Nephron progenitor cell (in vitro differentiated cells): ENCODE data around the gene PKP3.

ENCODE experiments used
- DNase-seq: peaks from one replicate; pipeline ENCODE4 v3.0.0; 2021
- H3K27ac Mint-ChIP-seq: 2 replicates; pipeline ENCODE4 v1.8.0; 2021; ENCODE audit warnings: mild to moderate bottlenecking, moderate library complexity, mixed read lengths
- H3K27me3 Mint-ChIP-seq: 2 replicates; pipeline ENCODE4 v1.8.0; 2021; ENCODE audit warnings: mild to moderate bottlenecking, low read depth, mixed read lengths; ENCODE audit not compliant: poor library complexity
- H3K36me3 Mint-ChIP-seq: 2 replicates; pipeline ENCODE4 v1.8.0; 2021; ENCODE audit warnings: low read depth, mixed read lengths
- H3K4me1 Mint-ChIP-seq: 2 replicates; pipeline ENCODE4 v1.8.0; 2021; ENCODE audit warnings: mixed read lengths
- H3K4me3 Mint-ChIP-seq: 2 replicates; pipeline ENCODE4 v1.8.0; 2021; ENCODE audit warnings: mild to moderate bottlenecking, moderate library complexity, mixed read lengths
- H3K9me3 Mint-ChIP-seq: 2 replicates; pipeline ENCODE4 v1.8.0; 2021; ENCODE audit warnings: mild to moderate bottlenecking, moderate library complexity, mixed read lengths
- TF ChIP-seq, protein P1 (sequence below): fragments of 200-600 bp; sonication (generic); IDR thresholded peaks from 2 replicates; pipeline ENCODE4 v1.5.0; 2021; ENCODE audit warnings: antibody characterized with exemption

PKP3 gene

DNA sequence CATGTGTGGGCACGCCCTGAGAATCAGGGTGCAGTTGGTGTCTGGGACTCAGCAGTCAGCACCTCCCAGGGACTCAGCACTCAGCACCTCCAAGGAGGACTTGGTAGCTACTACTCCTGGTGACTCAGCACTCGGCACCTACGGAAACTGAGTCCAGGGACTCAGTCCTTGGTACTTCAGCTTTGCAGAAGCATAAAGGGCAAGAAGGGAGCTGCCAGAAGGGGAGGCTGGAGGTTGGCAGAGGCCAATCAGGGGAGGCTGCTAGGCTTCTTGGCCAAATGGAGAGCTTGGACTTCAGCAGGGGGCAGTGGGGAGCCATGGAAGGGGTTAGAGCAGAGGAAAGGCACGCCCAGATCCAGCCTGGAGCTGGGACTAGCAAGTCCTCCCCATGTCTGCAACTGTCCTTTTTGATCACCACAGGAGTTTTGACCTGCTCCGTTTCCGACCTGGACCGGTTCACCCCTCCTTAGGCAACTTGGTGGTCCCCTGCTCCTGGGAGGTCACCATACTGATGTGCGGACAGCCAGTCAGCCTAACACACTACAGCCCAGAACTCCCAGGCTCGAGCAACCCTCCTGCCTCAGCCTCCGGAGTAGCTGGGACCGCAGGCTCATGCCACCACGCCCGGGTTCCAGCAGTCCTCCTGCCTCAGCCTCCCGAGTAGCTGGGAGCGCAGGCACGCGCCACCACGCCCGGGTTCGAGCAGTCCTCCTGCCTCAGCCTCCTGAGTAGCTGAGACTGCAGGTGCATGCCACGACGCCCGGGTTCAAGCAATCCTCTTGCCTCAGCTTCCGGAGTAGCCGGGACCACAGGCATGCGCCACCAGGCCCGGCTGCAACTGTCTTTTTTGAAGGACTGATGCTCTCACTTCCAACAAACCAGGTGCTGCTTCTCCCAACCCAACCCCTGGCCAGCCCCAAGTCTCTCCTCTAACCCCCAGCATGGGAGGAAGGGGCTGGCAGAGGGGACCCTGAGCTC is 46.3 kb downstream of the PKP3 start:
- Mint-ChIP-seq H3K27me3 (peaks cover 3% of the 10 kb centered on the region), H3K4me1 (peaks cover 22% of the 10 kb centered on the region), H3K36me3 (no peaks in the 10 kb centered on the region), H3K4me3 (no peak overlapping the region), H3K27ac (no peak overlapping the region), H3K9me3 (peaks cover 10% of the 10 kb centered on the region)
- DNase-seq: no peak
- TF ChIP-seq, protein P1, sequence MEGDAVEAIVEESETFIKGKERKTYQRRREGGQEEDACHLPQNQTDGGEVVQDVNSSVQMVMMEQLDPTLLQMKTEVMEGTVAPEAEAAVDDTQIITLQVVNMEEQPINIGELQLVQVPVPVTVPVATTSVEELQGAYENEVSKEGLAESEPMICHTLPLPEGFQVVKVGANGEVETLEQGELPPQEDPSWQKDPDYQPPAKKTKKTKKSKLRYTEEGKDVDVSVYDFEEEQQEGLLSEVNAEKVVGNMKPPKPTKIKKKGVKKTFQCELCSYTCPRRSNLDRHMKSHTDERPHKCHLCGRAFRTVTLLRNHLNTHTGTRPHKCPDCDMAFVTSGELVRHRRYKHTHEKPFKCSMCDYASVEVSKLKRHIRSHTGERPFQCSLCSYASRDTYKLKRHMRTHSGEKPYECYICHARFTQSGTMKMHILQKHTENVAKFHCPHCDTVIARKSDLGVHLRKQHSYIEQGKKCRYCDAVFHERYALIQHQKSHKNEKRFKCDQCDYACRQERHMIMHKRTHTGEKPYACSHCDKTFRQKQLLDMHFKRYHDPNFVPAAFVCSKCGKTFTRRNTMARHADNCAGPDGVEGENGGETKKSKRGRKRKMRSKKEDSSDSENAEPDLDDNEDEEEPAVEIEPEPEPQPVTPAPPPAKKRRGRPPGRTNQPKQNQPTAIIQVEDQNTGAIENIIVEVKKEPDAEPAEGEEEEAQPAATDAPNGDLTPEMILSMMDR: no peak

DNA sequence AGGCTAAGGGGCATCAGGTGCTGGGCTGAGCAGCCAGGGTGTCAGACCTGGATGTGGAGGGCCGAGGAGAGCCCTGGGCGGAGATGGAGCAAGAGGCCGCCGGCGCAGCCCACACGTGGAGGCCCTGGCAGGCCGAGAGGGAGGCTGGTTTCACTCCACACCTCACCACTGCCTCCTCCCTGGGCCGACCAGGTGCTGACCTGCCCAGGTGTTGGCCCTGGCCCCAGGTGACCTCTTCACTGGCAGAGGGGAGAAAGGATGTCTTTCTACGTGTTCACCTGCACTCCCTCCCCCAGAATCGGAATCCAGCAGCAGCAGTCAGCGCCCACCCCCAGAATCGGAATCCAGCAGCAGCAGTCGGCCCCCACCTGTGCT is 47.0 kb downstream of the PKP3 start:
- H3K9me3 Mint-ChIP-seq: peaks cover 10% of the 10 kb centered on the region
- no peak overlapping the region for H3K4me3 Mint-ChIP-seq
- H3K4me1 Mint-ChIP-seq: peaks cover 28% of the 10 kb centered on the region
- peaks cover 6% of the 10 kb centered on the region for H3K27me3 Mint-ChIP-seq
- no peak overlapping the region for H3K27ac Mint-ChIP-seq
- no peak for DNase-seq
- TF ChIP-seq, protein P1: no peak
- no peaks in the 10 kb centered on the region for H3K36me3 Mint-ChIP-seq

DNA sequence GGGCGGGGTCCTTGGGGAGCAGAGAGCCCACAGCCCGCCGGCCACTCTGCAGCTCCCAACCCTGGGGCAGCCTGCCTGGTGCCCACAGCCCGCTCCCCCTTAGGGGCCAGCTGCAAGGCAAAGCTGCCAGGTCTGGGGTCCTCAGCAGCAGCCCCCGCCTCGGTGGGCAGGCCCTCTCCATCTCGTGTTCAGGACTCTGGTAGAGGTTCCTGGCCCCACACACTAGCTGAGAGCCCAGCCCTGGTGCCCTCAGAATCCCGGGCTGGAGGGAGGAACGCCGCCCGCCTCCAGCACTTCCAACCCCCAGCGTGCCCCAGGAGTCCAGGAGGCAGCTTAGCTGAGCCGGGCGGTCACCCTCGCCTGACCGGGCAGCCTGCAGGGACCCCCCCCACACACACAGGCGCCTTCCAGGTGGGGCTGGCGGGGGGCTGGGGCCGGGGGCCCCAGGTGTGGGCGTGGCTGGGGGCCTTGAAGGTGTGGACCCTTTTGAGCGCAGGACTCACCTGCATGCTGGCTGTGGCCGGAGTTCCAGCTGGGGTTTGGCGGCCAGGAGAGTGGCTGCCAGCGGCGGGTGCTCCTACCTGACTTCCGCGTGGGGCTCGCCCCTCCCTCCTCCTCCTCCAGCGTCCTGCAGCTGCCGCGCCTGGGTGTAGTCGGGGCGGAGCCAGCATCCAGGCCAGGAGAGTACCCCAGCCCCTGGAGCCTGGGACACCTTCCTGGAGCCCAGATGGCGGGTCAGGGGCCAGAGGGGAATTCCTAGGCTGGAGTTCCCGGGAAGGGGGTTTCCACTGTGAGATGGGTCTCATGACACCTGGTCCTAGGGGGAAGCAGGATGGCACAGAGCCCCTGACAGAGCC is 47.6 kb downstream of the PKP3 start, which contains the start of gene ANO9:
Gene ANO9 (minus strand): TSS at position 594 of the 857 bp plus-strand sequence. CDS start 85 bp downstream, at position 509.
- H3K4me1 Mint-ChIP-seq: peaks cover 28% of the 10 kb centered on the region
- TF ChIP-seq, protein P1: no peak
- H3K36me3 Mint-ChIP-seq: no peaks in the 10 kb centered on the region
- no peak within 1 kb of the TSS for H3K4me3 Mint-ChIP-seq
- peak; percentile 59 for DNase-seq
- H3K27ac Mint-ChIP-seq: no peak within 1 kb of the TSS
- peaks cover 5% of the 10 kb centered on the region for H3K9me3 Mint-ChIP-seq
- H3K27me3 Mint-ChIP-seq: peaks cover 4% of the 10 kb centered on the region

DNA sequence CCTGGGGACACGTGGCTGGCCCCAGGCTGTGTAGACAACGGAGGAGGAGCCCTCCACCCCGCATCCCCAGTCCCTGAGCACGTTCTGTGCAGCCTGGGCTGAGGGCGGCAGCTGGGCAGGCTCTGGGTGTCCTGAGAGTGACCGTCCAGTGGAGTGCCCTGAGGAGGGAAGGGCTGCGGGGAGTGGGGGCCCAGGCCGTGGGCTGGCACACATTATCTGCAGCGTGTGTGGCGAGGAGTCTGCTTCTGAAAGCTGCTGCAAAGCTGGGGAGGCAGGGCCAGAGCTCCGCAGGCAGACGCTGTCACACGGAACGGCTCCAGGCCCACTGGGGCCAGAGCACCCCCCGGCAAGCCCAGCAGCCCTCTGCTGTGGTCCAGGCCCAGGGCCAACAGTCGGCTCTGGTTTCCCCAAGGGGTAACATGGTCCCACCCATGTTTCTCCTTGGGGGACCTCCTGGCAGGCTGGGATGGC is 48.6 kb downstream of the PKP3 start:
- no peak overlapping the region for H3K4me3 Mint-ChIP-seq
- H3K4me1 Mint-ChIP-seq: peaks cover 28% of the 10 kb centered on the region
- TF ChIP-seq, protein P1: no peak
- no peak overlapping the region for H3K27ac Mint-ChIP-seq
- H3K27me3 Mint-ChIP-seq: peaks cover 4% of the 10 kb centered on the region
- H3K9me3 Mint-ChIP-seq: no peaks in the 10 kb centered on the region
- no peak for DNase-seq
- H3K36me3 Mint-ChIP-seq: no peaks in the 10 kb centered on the region

DNA sequence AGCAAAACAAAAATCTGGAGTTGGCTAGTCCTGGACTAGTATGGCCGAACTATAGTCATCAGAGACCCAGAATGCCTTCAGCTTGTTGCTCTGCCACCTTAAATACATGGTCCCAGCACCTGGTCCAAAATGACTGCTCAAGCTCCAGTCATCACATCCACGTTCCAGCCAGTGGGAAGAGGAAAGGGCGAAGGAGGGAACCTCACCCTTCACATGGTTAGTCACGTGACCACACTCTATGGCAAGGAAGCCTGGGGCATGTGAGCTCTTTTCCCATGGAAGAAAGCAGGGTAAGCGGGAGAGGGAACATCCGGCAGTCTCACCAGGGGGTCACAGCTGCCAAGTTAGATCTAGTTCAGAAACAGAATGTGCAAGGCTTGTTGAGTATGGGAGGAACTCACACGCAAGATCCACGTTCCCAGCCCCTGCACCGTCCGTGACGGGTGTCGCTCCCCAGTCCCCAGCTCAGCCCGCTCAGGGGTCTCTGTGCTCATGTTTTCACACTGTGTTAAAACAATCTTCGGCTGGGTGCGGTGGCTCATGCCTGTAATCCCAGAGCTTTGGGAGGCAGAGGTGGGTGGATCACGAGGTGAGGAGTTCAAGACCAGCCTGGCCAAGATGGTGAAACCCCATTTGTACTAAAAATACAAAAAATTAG is 49.7 kb downstream of the PKP3 start:
- Mint-ChIP-seq H3K27ac (no peak overlapping the region), H3K9me3 (no peaks in the 10 kb centered on the region)

More for the DNA sequence above, 49.7 kb downstream of the PKP3 start:
- Mint-ChIP-seq H3K4me1 (peaks cover 35% of the 10 kb centered on the region), H3K36me3 (no peaks in the 10 kb centered on the region), H3K4me3 (no peak overlapping the region), H3K27me3 (peaks cover 4% of the 10 kb centered on the region)
- TF ChIP-seq, protein P1: no peak
- DNase-seq: no peak
